HepG2 (cell line): ENCODE data around the gene TAPBP. TPM values are rescaled to one million over a fixed set of nuclear protein-coding genes. Genes with fewer than 3 reads are reported as not detected.

Experiments used
- DDIT3 ChIP-seq: sonication (generic); formaldehyde crosslinking; IDR thresholded peaks from 2 replicates; pipeline ENCODE4 v1.4.0; 2020; ENCODE audit warnings: mild to moderate bottlenecking, missing genetic modification reagents
- KDM4B ChIP-seq: sonication (generic); formaldehyde crosslinking; IDR thresholded peaks from 2 replicates; pipeline ENCODE4 v1.4.0; 2020; ENCODE audit warnings: missing genetic modification reagents
- RARG ChIP-seq: sonication (generic); formaldehyde crosslinking; IDR thresholded peaks from 2 replicates; pipeline ENCODE4 v1.4.0; 2020; ENCODE audit warnings: low read depth, mild to moderate bottlenecking, missing genetic modification reagents
- STAT6 ChIP-seq: sonication (generic); formaldehyde crosslinking; IDR thresholded peaks from 2 replicates; pipeline ENCODE4 v1.4.0; 2020; ENCODE audit warnings: missing genetic modification reagents, mild to moderate bottlenecking, borderline replicate concordance
- ZBED4 ChIP-seq: sonication (generic); formaldehyde crosslinking; IDR thresholded peaks from 2 replicates; pipeline ENCODE4 v1.4.0; 2020; ENCODE audit warnings: missing genetic modification reagents, borderline replicate concordance
- ZNF232 ChIP-seq: sonication (generic); formaldehyde crosslinking; IDR thresholded peaks from 2 replicates; pipeline ENCODE4 v1.4.0; 2020; ENCODE audit warnings: missing genetic modification reagents, borderline replicate concordance
- ZNF274 ChIP-seq: sonication (generic); formaldehyde crosslinking; IDR thresholded peaks from 2 replicates; pipeline ENCODE4 v1.5.1; 2020; ENCODE audit warnings: mild to moderate bottlenecking, missing genetic modification reagents
- ZNF326 ChIP-seq: sonication (generic); formaldehyde crosslinking; IDR thresholded peaks from 2 replicates; pipeline ENCODE4 v1.4.0; 2020; ENCODE audit warnings: missing genetic modification reagents, borderline replicate concordance
- ZNF558 ChIP-seq: sonication (generic); formaldehyde crosslinking; IDR thresholded peaks from 2 replicates; pipeline ENCODE4 v1.9.0; 2022; ENCODE audit warnings: mild to moderate bottlenecking, missing genetic modification reagents, borderline replicate concordance
- ZNF564 ChIP-seq: sonication (generic); formaldehyde crosslinking; IDR thresholded peaks from 2 replicates; pipeline ENCODE4 v1.8.1; 2023; ENCODE audit warnings: mild to moderate bottlenecking, missing genetic modification reagents
- ZNF569 ChIP-seq: sonication (generic); formaldehyde crosslinking; IDR thresholded peaks from 2 replicates; pipeline ENCODE4 v1.5.0; 2020; ENCODE audit warnings: mild to moderate bottlenecking, missing genetic modification reagents, moderate library complexity, borderline replicate concordance
- ZNF574 ChIP-seq: sonication (generic); formaldehyde crosslinking; IDR thresholded peaks from 2 replicates; pipeline ENCODE4 v1.4.0; 2020; ENCODE audit warnings: missing genetic modification reagents
- ZNF598 ChIP-seq: sonication (generic); formaldehyde crosslinking; IDR thresholded peaks from 2 replicates; pipeline ENCODE4 v1.5.1; 2020; ENCODE audit warnings: mild to moderate bottlenecking, missing genetic modification reagents, borderline replicate concordance
- ZSCAN20 ChIP-seq: sonication (generic); formaldehyde crosslinking; IDR thresholded peaks from 2 replicates; pipeline ENCODE4 v1.4.0; 2020; ENCODE audit warnings: missing genetic modification reagents, mild to moderate bottlenecking, borderline replicate concordance
- polyA plus RNA-seq, 8 experiments: library from polyadenylated mRNA; depleted of rRNA in 3 of 8; stranded (reverse) in 7 of 8; unstranded in 1 of 8; fragments of >200 nt; fragmentation: Illumina TruSeq in 4 of 8; extraction: Trizol in 4 of 8; gene quantifications; 2 replicates each; pipeline versions ENCODE4 v1.2.1 to v1.2.3, GENCODE V29; 2011 to 2016; ENCODE audit warnings: low read depth in 4 of 8, missing spikeins in 1 of 8, mixed read lengths in 1 of 8; ENCODE audit not compliant: insufficient read depth in 1 of 8
- total RNA-seq, 5 experiments: library from RNA; depleted of rRNA; stranded (reverse); fragments of >200 nt; fragmentation: Illumina TruSeq; extraction: Trizol; gene quantifications; 2 replicates each; pipeline ENCODE4 v1.2.3, GENCODE V29; 2016; ENCODE audit warnings: low read depth in 1 of 5

TAPBP gene
- total and polyA plus RNA-seq, 2 of the 13 experiments (the other 11 are each of a cell fraction or from before 2014, with no cell fraction given), result 27.4 to 32.3 TPM

GRCh38 chr6:33313709-33314514, at the start of gene TAPBP (continued):
- 0 out of 2 replicates have a peak, but pooled peaks have one; percentile 14 for TF ChIP-seq STAT6 (CRISPR knock-in tag)
- no peak; the same call in 1 of the 2 replicates for TF ChIP-seq ZNF598 (CRISPR knock-in tag)
- TF ChIP-seq RARG (CRISPR knock-in tag), result no peak
- TF ChIP-seq DDIT3 (CRISPR knock-in tag), result no peak
- TF ChIP-seq ZNF569 (CRISPR knock-in tag), result no peak
- peak; percentile 65; the same call in 1 of the 2 replicates for TF ChIP-seq ZNF274
- TF ChIP-seq KDM4B, result peak; percentile 54; the same call in 1 of the 2 replicates
- no peak for TF ChIP-seq ZBED4
- TF ChIP-seq ZNF558 (CRISPR knock-in tag), result no peak
- TF ChIP-seq ZNF326 (CRISPR knock-in tag), result no peak; the same call in 1 of the 2 replicates
- TF ChIP-seq ZNF232 (CRISPR knock-in tag), result no peak
- peak; percentile 60 for TF ChIP-seq ZNF574 (CRISPR knock-in tag)
- no peak for TF ChIP-seq ZSCAN20 (CRISPR knock-in tag)
- no peak; the same call in 1 of the 2 replicates for TF ChIP-seq ZNF564
